NCI-H82 treated with DMSO at 0.1 percent for 48 hours (cell line): ENCODE data around the gene KISS1.

Source experiments
- DNase-seq: peaks from one replicate; lab custom pipeline; 2025; ENCODE audit not compliant: unreplicated experiment; lab: John Stamatoyannopoulos, UW

The KISS1 gene

GRCh38 chr1:204161609-204162493 is 34.4 kb downstream of the KISS1 start:
- DNase-seq = no peak

DNA sequence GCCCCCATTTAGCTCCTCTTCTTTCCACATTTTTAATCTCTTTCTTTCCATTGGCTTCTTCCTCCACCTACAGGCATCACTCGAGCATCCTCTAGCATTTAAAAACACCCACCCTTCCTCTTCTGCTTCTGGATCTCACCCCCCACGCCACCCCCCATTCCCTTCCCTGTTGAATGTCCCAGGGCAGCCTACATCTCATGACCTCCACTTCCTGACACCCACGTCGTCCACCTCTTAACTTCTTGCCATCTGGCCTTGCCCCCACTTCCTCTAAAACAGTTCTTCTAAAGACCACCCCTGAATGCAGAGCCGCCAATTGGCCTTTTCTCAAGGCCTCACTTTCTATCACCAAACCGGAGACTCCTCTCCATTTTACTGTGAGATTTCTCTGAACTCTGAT is 38.3 kb downstream of the KISS1 start:
- no peak for DNase-seq

DNA sequence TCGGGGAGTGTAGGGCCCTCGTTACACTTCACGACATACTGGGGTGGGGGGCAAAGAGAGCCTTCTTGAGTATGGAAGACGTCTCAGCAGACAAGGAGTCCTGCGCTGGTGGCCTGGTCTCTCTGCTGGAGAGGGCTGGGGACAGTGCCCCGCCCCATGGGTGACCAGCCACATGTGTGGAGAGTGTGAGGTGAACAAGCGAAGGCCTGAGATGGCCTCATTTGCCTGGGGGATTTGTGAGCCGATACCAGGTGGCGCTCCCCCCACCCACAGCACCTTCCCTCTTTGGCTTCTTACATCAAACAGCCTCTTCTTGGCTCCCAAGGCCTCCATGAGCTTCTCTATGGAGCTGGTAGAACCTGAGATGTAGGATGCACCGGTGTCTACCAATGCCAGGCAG is 40.4 kb downstream of the KISS1 start:
- DNase-seq = no peak

GRCh38 chr1:204154568-204155255 is 41.6 kb downstream of the KISS1 start:
- no peak for DNase-seq

- no peak for DNase-seq
Observed at GRCh38 chr1:204153667-204154066, 42.6 kb downstream of the KISS1 start.

GRCh38 chr1:204152310-204153044 is 43.8 kb downstream of the KISS1 start:
- DNase-seq = no peak

DNA sequence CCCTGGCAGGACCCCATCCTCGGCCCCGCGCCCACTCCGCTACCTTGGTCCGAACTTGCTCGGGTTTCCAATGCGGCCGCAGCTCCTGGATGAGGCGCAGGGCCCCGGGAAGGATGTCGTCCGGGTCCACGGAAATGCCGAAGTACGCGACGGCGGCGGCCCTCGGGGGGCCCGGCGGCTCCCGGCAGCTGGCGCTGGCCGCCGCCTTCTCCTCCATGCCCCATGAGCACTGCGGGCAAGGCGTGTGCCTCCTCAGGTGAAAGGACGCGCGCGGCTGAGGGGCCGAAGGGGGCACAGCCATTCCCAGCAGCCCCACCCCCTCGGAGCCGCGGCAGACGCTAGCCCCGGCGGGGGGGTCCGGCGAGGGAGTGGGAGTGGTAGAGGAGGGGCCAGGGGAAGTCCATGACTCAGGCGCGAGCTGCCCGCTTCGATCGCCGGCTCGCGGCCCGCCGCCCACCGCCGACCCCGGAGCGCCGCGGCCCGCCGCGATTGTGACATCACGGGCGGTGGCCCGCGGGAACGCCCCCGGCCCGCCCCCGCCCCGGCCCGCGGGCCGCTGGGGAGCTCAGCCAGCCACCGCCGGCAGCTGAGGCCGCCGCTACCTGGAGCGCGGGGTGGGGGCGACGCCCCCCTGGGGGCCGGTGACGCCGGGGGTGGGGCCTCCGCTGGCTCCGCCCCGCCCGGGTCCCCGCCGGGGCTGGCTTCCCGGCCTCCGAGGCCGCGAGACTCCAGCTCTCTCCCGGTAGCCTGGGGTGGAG is 44.6 kb downstream of the KISS1 start, which contains the start of gene ETNK2:
ETNK2 (minus strand) TSS at position 493 of the 758 bp plus-strand sequence; CDS start at position 301, 192 bp downstream.
- peak; percentile 66 for DNase-seq

DNA sequence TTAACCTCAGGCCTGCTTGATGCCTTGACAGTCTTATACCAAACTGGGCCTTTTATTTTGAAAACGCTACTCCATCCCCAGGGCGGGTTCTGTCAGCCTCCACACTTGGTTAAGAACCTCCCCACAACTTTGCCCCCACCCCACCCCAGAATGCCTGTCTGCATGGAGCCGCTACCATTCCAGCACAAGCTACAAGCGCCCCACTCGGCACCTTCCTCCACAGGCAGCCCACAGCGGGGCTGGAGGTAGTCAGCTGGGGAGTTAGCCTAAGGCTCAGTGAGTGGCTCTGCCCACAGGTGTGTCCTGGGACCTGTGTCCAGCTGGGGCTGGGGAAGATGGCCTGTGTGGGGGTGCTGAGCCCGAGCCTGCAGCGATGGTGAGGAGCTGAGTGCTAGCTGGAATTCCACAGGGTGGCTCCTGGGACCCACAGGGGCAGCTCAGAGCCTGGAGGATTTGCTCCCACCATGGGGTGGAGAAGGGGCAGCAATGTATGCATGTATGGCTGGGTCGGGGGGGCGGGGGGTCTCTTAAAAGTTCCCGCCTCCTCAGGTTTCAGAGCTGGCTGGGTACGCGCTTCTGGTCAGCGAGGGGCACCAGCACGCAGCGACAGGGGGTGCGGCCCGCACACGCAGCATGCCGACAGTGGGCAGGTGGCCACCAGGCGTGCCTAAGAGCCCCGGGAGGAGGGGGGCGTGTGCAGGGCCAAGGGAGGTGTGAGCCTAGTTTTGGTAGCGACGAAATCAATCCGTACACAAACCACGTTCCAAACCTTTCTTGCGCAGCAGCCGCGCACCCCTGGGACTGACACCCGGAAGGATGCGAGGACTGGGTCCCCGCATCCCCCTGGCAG is 45.4 kb downstream of the KISS1 start:
- DNase-seq = no peak

DNA sequence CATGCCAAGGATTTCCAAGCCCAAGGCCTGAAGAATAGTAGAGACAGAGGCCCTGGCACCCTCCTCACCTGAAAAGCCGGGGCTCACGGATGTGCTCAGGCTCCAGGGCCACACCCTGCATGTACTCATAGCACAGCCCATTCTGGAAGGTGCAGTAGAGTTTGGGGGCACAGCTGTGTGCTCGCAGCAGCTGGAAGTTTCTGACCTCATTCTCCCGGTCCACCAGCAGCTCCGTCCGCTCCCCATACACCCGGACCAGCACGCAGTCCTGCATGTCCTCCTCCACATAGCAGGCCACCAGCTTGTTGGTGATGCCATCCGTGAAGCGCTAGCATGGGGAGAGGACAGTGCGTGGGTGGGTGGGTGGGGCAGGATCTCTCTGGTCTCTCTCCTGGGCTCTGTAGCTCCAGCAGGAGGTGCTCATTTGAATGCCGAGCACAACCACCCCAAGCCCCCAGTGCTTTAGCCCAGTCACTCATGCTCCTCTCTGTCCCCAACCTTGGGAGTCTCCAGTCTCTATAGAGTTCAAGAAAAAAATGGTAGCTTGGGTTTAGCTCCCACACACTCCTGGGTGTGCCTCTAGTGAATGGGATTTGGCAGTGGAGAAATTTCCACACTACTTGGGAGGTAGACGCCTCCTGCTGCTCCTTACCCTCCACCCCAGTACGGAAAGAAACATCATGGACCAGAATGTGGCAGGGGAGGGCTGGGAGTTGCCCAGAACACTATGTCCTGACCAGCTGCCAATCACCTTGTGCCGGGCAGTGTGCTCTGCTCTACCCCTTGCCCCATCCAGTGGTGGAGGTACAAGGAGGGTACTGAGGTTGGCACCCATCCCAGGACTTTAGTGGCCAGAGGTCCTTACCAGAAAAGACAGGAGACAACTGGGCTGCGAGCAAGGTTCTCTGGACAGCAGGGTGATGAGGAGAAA is 46.4 kb downstream of the KISS1 start:
- no peak for DNase-seq

- DNase-seq = no peak
Observed at GRCh38 chr1:204149107-204149506, 47.2 kb downstream of the KISS1 start.

GRCh38 chr1:204147406-204148383 is 48.6 kb downstream of the KISS1 start:
- DNase-seq = no peak

DNA sequence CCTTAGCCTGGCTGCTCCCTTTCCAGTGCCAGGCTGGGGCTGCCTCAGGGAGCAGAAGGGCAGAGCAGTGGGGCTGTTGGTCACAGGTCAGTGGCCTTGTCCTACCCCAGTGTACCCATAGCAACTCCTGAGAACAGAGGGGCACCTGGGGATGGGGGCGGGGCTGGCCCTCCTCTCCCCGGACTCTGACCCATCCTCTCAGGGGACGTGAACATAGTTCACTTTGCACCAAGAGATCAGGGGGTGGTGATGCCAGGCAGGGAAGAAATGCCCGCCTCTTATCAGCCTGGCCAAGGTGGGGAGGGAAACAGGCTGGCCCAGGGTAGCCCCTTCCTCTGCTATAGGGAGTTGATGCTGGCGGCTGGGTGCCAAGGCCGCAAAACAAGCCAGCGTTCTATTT is 49.3 kb downstream of the KISS1 start:
- DNase-seq = no peak

GRCh38 chr1:204146309-204146708 is 50.0 kb downstream of the KISS1 start:
- peak; percentile 51 for DNase-seq

- DNase-seq = peak; percentile 89
Observed at GRCh38 chr1:204145033-204145504, 51.2 kb downstream of the KISS1 start.

- no peak for DNase-seq
Observed at GRCh38 chr1:204143276-204144041, 52.8 kb downstream of the KISS1 start.

DNA sequence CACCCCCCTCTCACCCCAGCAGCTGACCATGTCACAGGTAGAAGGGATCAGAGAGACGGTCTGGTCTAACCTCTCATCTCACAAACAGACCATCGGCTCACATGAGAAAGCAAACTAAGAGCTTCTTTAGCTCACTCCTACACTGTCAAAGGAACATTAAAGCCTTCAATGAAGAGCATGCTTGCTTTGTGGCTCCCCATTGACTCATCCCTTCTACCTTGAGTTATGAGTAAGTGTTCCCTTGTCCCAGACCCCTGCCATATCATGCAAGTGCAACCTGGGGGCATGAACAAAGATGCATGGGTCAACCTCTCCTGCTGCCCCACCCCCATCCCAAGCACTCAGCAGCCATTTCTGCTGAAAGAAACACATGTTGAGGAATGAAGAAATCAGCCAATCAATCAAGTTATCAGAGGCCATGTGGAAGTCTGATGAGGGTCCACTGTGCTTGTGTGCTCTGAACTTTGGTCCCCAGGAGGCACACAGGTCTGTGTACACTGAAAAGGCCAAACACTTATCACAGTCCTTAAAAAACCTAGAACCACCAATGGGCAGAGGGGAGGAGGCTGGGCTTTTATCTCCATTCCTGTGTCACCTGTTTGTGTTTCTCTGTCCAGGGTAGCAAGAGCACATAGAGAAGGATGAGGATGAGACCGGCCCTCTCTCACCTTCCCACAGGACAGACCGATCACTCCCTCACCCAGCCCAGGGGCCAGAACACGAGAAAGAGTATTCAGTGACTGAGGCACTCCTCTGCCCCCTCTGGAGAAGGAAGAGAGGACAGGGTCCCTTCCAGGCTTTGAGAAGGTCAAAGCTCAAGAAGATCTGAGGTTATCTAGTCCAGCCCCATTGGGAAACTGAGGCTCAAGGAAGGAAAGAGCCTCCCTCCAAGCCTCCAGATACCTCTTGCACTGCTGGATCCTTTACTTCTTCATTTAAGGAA is 54.0 kb downstream of the KISS1 start:
- DNase-seq = no peak
